Upper lobe of left lung (tissue), 6 donors: ENCODE results near the gene PTH2. TPM values are rescaled to one million over a fixed set of nuclear protein-coding genes. Genes with fewer than 3 reads are reported as not detected.
A peak's percentile ranks its signal among the peaks of the same experiment; 100 is the strongest.
"Not testable (repeated sequence)": the region's sequence is repeated elsewhere in the genome, so short reads cannot be mapped to it uniquely, and the experiment has no call there.

Experiments
- ATAC-seq, 2 donors: fragments of 200-7000 bp; cut with Tn5 transposase; one replicate each; pipeline ENCODE4 v1.9.1; 2022; ENCODE audit warnings: mild to moderate bottlenecking in 2 of 2, moderate library complexity in 2 of 2; ENCODE audit not compliant: low FRiP score in 2 of 2
- DNase-seq, 2 donors: peaks; one replicate each; pipeline ENCODE4 v3.0.0-alpha.2; 2019 to 2020
- H3K27ac ChIP-seq, 4 donors: fragments of 200-600 bp; sonication (generic); one replicate each; pipeline ENCODE4 v1.5.1; 2016 to 2019
- H3K27me3 ChIP-seq, 4 donors: fragments of 200-600 bp; sonication (generic); one replicate each; pipeline ENCODE4 v1.5.1; 2017 to 2019
- H3K36me3 ChIP-seq, 4 donors: fragments of 200-600 bp; sonication (generic); one replicate each; pipeline ENCODE4 v1.5.1; 2016 to 2019
- H3K4me1 ChIP-seq, 4 donors: fragments of 200-600 bp; sonication (generic); one replicate each; pipeline ENCODE4 v1.5.1; 2018 to 2019
- H3K4me3 ChIP-seq, 4 donors: fragments of 200-600 bp; sonication (generic); one replicate each; pipeline ENCODE4 v1.5.1; 2017 to 2019; ENCODE audit warnings: mild to moderate bottlenecking in 2 of 4, moderate library complexity in 1 of 4
- H3K9me3 ChIP-seq, 4 donors: fragments of 200-600 bp; sonication (generic); one replicate each; pipeline ENCODE4 v1.5.1; 2018 to 2019
- EP300 ChIP-seq, 4 donors: sonication (generic); formaldehyde crosslinking; IDR thresholded peaks; one replicate each; pipeline ENCODE4 v1.5.1; 2017; ENCODE audit warnings: antibody characterized with exemption in 4 of 4, control low read depth in 2 of 4
- POLR2A ChIP-seq, 4 donors: fragments of 450-650 bp; IDR thresholded peaks; one replicate each; pipeline ENCODE4 v1.5.1; 2016 to 2017; ENCODE audit warnings: antibody characterized with exemption in 4 of 4, mild to moderate bottlenecking in 2 of 4
- POLR2AphosphoS5 ChIP-seq, 2 donors: sonication (generic); formaldehyde crosslinking; IDR thresholded peaks; one replicate each; pipeline ENCODE4 v1.5.1; 2017; ENCODE audit warnings: antibody characterized with exemption in 2 of 2
- WGBS, 2 donors: methylation state at CpG; one replicate each; pipeline ENCODE4 v1.1.5; 2017 to 2018; 5-methylcytosine and 5-hydroxymethylcytosine counted together
- total RNA-seq, 6 donors: library from RNA; depleted of rRNA in 4 of 6; stranded (reverse); fragments of >200 nt in 4 of 6; gene quantifications; one replicate each; pipeline versions ENCODE4 v1.1.0 to v1.2.1, GENCODE V29; 2016 to 2021
- TF ChIP-seq, protein P1 (sequence below), 6 experiments: fragments of 450-650 bp in 4 of 6; fragments of 200-600 bp in 2 of 6; sonication (generic) in 2 of 6; IDR thresholded peaks; one replicate each; pipeline ENCODE4 v1.5.1; 2016 to 2019; ENCODE audit warnings: antibody characterized with exemption in 6 of 6
- donor health status: DM: no; HTN: no; CAD: no; lungs with moderate emphysema.
- donor health status: DM: no; HTN: yes; CAD: no; lungs with severe emphysema.

Gene PTH2
- total RNA-seq, 6 donors from 2014 or later = not detected

- DNase-seq = no peak
- peaks cover 0 to 33% (median 15%) of the 10 kb centered on the region in 4 donors for H3K36me3 ChIP-seq
- H3K9me3 ChIP-seq = no peaks in the 10 kb centered on the region
- no peak overlapping the region for H3K4me3 ChIP-seq
- H3K4me1 ChIP-seq = peaks cover 16 to 44% (median 19%) of the 10 kb centered on the region in 4 donors
- 82 to 87% methylated on average over 3 of the region's 3 CpGs for WGBS, 2 donors
- peaks cover 0 to 11% (median 4%) of the 10 kb centered on the region in 4 donors for H3K27me3 ChIP-seq
- TF ChIP-seq, protein P1, sequence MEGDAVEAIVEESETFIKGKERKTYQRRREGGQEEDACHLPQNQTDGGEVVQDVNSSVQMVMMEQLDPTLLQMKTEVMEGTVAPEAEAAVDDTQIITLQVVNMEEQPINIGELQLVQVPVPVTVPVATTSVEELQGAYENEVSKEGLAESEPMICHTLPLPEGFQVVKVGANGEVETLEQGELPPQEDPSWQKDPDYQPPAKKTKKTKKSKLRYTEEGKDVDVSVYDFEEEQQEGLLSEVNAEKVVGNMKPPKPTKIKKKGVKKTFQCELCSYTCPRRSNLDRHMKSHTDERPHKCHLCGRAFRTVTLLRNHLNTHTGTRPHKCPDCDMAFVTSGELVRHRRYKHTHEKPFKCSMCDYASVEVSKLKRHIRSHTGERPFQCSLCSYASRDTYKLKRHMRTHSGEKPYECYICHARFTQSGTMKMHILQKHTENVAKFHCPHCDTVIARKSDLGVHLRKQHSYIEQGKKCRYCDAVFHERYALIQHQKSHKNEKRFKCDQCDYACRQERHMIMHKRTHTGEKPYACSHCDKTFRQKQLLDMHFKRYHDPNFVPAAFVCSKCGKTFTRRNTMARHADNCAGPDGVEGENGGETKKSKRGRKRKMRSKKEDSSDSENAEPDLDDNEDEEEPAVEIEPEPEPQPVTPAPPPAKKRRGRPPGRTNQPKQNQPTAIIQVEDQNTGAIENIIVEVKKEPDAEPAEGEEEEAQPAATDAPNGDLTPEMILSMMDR (IDR thresholded peaks at IDR 0.05) = no peak
- TF ChIP-seq POLR2AphosphoS5 (IDR thresholded peaks at IDR 0.05) (no peak), POLR2A (IDR thresholded peaks at IDR 0.05) (no peak), EP300 (IDR thresholded peaks at IDR 0.05) (no peak)
- no peak for ATAC-seq
- no peak overlapping the region for H3K27ac ChIP-seq
These were observed 22.8 kb upstream of the PTH2 start for GRCh38 chr19:49445997-49446396.

GRCh38 chr19:49444100-49444700 lies 21.0 kb upstream of the PTH2 start:
- not testable (repeated sequence) for DNase-seq, ATAC-seq, H3K4me3 ChIP-seq, H3K9me3 ChIP-seq
- Histone ChIP-seq H3K4me1 (peaks cover 8 to 35% (median 16%) of the 10 kb centered on the region in 4 donors), H3K27me3 (peaks cover 0 to 25% (median 8%) of the 10 kb centered on the region in 4 donors), H3K36me3 (peaks cover 0 to 27% (median 14%) of the 10 kb centered on the region in 4 donors), H3K27ac (peak overlapping the region in 1 of 4 donors; percentile 79)
- 72 to 79% methylated on average over 5 of the region's 5 CpGs for WGBS, 2 donors

GRCh38 chr19:49443366-49444099 lies 20.3 kb upstream of the PTH2 start:
- Histone ChIP-seq H3K4me3 (peak overlapping the region; percentile 57 to 67 (median 59)), H3K9me3 (no peaks in the 10 kb centered on the region), H3K36me3 (peaks cover 0 to 20% (median 10%) of the 10 kb centered on the region in 4 donors), H3K27me3 (peaks cover 0 to 26% (median 11%) of the 10 kb centered on the region in 4 donors), H3K4me1 (peaks cover 8 to 35% (median 16%) of the 10 kb centered on the region in 4 donors), H3K27ac (peak overlapping the region; percentile 31 to 79 (median 61))
- 0 to 1% methylated on average over 25 to 47 of the region's 47 CpGs for WGBS, 2 donors
- ATAC-seq (peak; percentile 91 to 96), DNase-seq (peak; percentile 96 to 98)
- TF ChIP-seq, protein P1 (IDR thresholded peaks at IDR 0.05) = peak; percentile 82 to 96 (median 93)
- TF ChIP-seq POLR2A (IDR thresholded peaks at IDR 0.05) = no peak
- TF ChIP-seq POLR2AphosphoS5 (IDR thresholded peaks at IDR 0.05) = peak in 1 of 2 donors; percentile 48

- Histone ChIP-seq H3K27ac (peak overlapping the region; percentile 31 to 79 (median 61)), H3K4me3 (peak overlapping the region; percentile 57 to 67 (median 59)), H3K9me3 (no peaks in the 10 kb centered on the region), H3K36me3 (peaks cover 0 to 14% (median 9%) of the 10 kb centered on the region in 4 donors), H3K27me3 (peaks cover 0 to 26% (median 11%) of the 10 kb centered on the region in 4 donors), H3K4me1 (peaks cover 8 to 28% (median 16%) of the 10 kb centered on the region in 4 donors)
- DNase-seq = peak; percentile 94 to 98
- ATAC-seq = peak; percentile 86 to 88
- WGBS, 2 donors = 0% methylated on average over 5 to 31 of the region's 43 CpGs
- TF ChIP-seq POLR2A (IDR thresholded peaks at IDR 0.05) = no peak
- TF ChIP-seq POLR2AphosphoS5 (IDR thresholded peaks at IDR 0.05) = peak in 1 of 2 donors; percentile 8
These were observed 19.6 kb upstream of the PTH2 start for GRCh38 chr19:49442771-49443365.

GRCh38 chr19:49442354-49442753 lies 19.1 kb upstream of the PTH2 start:
- H3K27me3 ChIP-seq = peaks cover 0 to 28% (median 12%) of the 10 kb centered on the region in 4 donors
- peaks cover 0 to 14% (median 7%) of the 10 kb centered on the region in 4 donors for H3K36me3 ChIP-seq
- peak overlapping the region in 3 of 4 donors; percentile 57 to 67 (median 60) for H3K4me3 ChIP-seq
- peak in 1 of 2 donors; percentile 34 for ATAC-seq
- no peak for DNase-seq
- 2 to 12% methylated on average over 11 of the region's 11 CpGs for WGBS, 2 donors
- H3K27ac ChIP-seq = peak overlapping the region in 2 of 4 donors; percentile 76 to 79
- no peaks in the 10 kb centered on the region for H3K9me3 ChIP-seq
- H3K4me1 ChIP-seq = peaks cover 8 to 23% (median 16%) of the 10 kb centered on the region in 4 donors
- no peak for TF ChIP-seq EP300 (IDR thresholded peaks at IDR 0.05)
- TF ChIP-seq POLR2A (IDR thresholded peaks at IDR 0.05) = no peak
- no peak for TF ChIP-seq POLR2AphosphoS5 (IDR thresholded peaks at IDR 0.05)
- TF ChIP-seq, protein P1 (IDR thresholded peaks at IDR 0.05) = no peak
